DND-41 (cell line): ENCODE data around the gene TRAM1L1.

Experiments used
- ATAC-seq: fragments of 200-7000 bp; cut with Tn5 transposase; 3 replicates; pipeline ENCODE4 v1.9.1; 2021; ENCODE audit warnings: low read depth; ENCODE audit not compliant: insufficient read depth
- DNase-seq: peaks from one replicate; pipeline ENCODE4 v3.0.0-alpha.2; 2020
- H2AFZ ChIP-seq: 2 replicates; pipeline ENCODE4 v1.6.0; 2012; ENCODE audit warnings: low read depth, low read length
- H3K27ac ChIP-seq: 2 replicates; pipeline ENCODE4 v1.5.1; 2012; ENCODE audit warnings: low read length, inconsistent platforms
- H3K27me3 ChIP-seq: fragments of 200-600 bp; sonication (generic); 2 replicates; pipeline ENCODE4 v1.6.0; 2012; ENCODE audit warnings: low read length, mild to moderate bottlenecking, inconsistent platforms; ENCODE audit not compliant: insufficient read depth, poor library complexity
- H3K36me3 ChIP-seq: 2 replicates; pipeline ENCODE4 v1.5.1; 2012; ENCODE audit warnings: low read length, inconsistent platforms; ENCODE audit not compliant: insufficient read depth
- H3K4me1 ChIP-seq: 2 replicates; pipeline ENCODE4 v1.5.1; 2012; ENCODE audit warnings: mild to moderate bottlenecking, low read length; ENCODE audit not compliant: insufficient read depth
- H3K4me2 ChIP-seq: 2 replicates; pipeline ENCODE4 v1.6.0; 2012; ENCODE audit warnings: mild to moderate bottlenecking, moderate library complexity, low read length, inconsistent platforms; ENCODE audit not compliant: insufficient read depth
- H3K4me3 ChIP-seq, 2 experiments: fragments of 200-600 bp in 1 of 2; shearing (Covaris generic) in 1 of 2; 2 replicates each; pipeline ENCODE4 v1.5.1; 2012 to 2016; ENCODE audit warnings: inconsistent platforms in 2 of 2, low read length in 2 of 2, mild to moderate bottlenecking in 2 of 2, low read depth in 1 of 2, moderate library complexity in 1 of 2
- H3K79me2 ChIP-seq: 2 replicates; pipeline ENCODE4 v1.6.0; 2012; ENCODE audit warnings: low read length, inconsistent platforms; ENCODE audit not compliant: insufficient read depth
- H3K9ac ChIP-seq: 2 replicates; pipeline ENCODE4 v1.6.0; 2012; ENCODE audit warnings: low read depth, mild to moderate bottlenecking, inconsistent platforms, low read length, moderate library complexity
- H3K9me3 ChIP-seq: 2 replicates; pipeline ENCODE4 v1.5.1; 2012; ENCODE audit warnings: low read length, moderate library complexity, mild to moderate bottlenecking, inconsistent platforms; ENCODE audit not compliant: insufficient read depth, severe bottlenecking
- H4K20me1 ChIP-seq: 2 replicates; pipeline ENCODE4 v1.6.0; 2012; ENCODE audit warnings: low read length; ENCODE audit not compliant: insufficient read depth
- CTCF ChIP-seq: IDR thresholded peaks from 2 replicates; pipeline ENCODE4 v1.5.1; 2012; ENCODE audit warnings: borderline replicate concordance, low read length, moderate library complexity, mild to moderate bottlenecking; ENCODE audit not compliant: poor library complexity, severe bottlenecking; ENCODE audit errors: extremely low read depth
- EZH2 ChIP-seq: IDR thresholded peaks from 3 replicates; pipeline ENCODE4 v1.6.1; 2012; ENCODE audit warnings: borderline replicate concordance, low read depth, mild to moderate bottlenecking, moderate library complexity, low read length, inconsistent platforms; ENCODE audit not compliant: severe bottlenecking

TRAM1L1 gene

GRCh38 chr4:117096462-117096861, 11.1 kb upstream of the TRAM1L1 start:
- no peak overlapping the region for H2AFZ ChIP-seq
- H3K9ac ChIP-seq, result no peak overlapping the region
- H4K20me1 ChIP-seq, result no peaks in the 10 kb centered on the region
- no peak for TF ChIP-seq CTCF
- TF ChIP-seq EZH2, result no peak
- no peaks in the 10 kb centered on the region for H3K36me3 ChIP-seq
- H3K9me3 ChIP-seq, result no peaks in the 10 kb centered on the region
- no peak overlapping the region for H3K27ac ChIP-seq
- no peak overlapping the region for H3K4me3 ChIP-seq
- DNase-seq, result no peak
- no peak for ATAC-seq
- no peaks in the 10 kb centered on the region for H3K27me3 ChIP-seq
- no peaks in the 10 kb centered on the region for H3K4me1 ChIP-seq
- H3K79me2 ChIP-seq, result no peaks in the 10 kb centered on the region
- H3K4me2 ChIP-seq, result no peak overlapping the region

GRCh38 chr4:117093571-117093970, 8.2 kb upstream of the TRAM1L1 start:
- ATAC-seq (no peak), DNase-seq (no peak)
- Histone ChIP-seq H3K27ac (no peak overlapping the region), H3K36me3 (no peaks in the 10 kb centered on the region), H2AFZ (no peak overlapping the region), H3K4me2 (no peak overlapping the region), H3K9ac (no peak overlapping the region), H3K9me3 (no peaks in the 10 kb centered on the region), H3K4me3 (no peak overlapping the region), H3K4me1 (no peaks in the 10 kb centered on the region), H3K27me3 (no peaks in the 10 kb centered on the region), H3K79me2 (no peaks in the 10 kb centered on the region), H4K20me1 (no peaks in the 10 kb centered on the region)
- TF ChIP-seq CTCF (no peak), EZH2 (no peak)

GRCh38 chr4:117077760-117078159, 7.6 kb downstream of the TRAM1L1 start:
- Histone ChIP-seq H3K9ac (no peak overlapping the region), H3K4me3 (no peak overlapping the region), H3K27ac (no peak overlapping the region), H3K4me1 (no peaks in the 10 kb centered on the region), H3K9me3 (no peaks in the 10 kb centered on the region), H3K27me3 (no peaks in the 10 kb centered on the region), H4K20me1 (no peaks in the 10 kb centered on the region), H3K4me2 (no peak overlapping the region), H2AFZ (no peak overlapping the region), H3K36me3 (no peaks in the 10 kb centered on the region), H3K79me2 (no peaks in the 10 kb centered on the region)
- no peak for TF ChIP-seq EZH2
- no peak for TF ChIP-seq CTCF
- ATAC-seq (no peak), DNase-seq (no peak)

GRCh38 chr4:117068120-117068519, 17.3 kb downstream of the TRAM1L1 start:
- Histone ChIP-seq H3K79me2 (no peaks in the 10 kb centered on the region), H3K4me1 (no peaks in the 10 kb centered on the region), H3K4me2 (no peak overlapping the region), H3K4me3 (no peak overlapping the region), H3K9ac (no peak overlapping the region), H3K27me3 (no peaks in the 10 kb centered on the region), H4K20me1 (no peaks in the 10 kb centered on the region), H3K27ac (no peak overlapping the region), H3K36me3 (no peaks in the 10 kb centered on the region), H2AFZ (no peak overlapping the region), H3K9me3 (no peaks in the 10 kb centered on the region)
- TF ChIP-seq EZH2 (no peak), CTCF (no peak)
- DNase-seq, result no peak
- ATAC-seq, result no peak
